ENCODE measurements around the gene POU6F1. TPM values are rescaled to one million over a fixed set of nuclear protein-coding genes. Genes with fewer than 3 reads are reported as not detected.

The POU6F1 gene
- total and polyA plus RNA-seq, 2 experiments from 2014 or later = 3.2 to 6.3 TPM

DNA sequence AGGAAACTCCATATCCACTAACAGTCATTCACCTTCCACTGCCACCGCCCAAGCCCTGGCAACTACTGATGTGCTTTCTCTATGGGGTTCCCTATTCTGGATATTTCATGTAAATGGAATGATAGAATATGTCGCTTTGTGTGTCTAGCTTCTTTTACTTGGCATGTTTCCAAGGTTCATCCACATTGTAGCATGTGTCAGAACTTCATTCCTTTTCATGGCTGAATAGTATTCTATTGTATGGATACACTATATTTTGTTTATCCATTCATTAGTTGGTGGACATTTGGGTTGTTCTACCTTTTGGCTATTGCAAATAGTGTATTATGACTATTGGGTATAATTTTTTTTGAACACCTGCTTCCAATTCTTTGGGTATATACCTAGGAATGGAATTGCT, 8.6 kb downstream of the POU6F1 start:
- no peaks in the 10 kb centered on the region for H4K20me1 ChIP-seq (ENCODE audit: insufficient read depth, poor library complexity, severe bottlenecking)
- no peaks in the 10 kb centered on the region for H3K79me2 ChIP-seq
- H3K4me2 ChIP-seq = no peak overlapping the region
- no peak for DNase-seq (ENCODE audit: low spot score)
- no peaks in the 10 kb centered on the region for H3K4me1 ChIP-seq (ENCODE audit: insufficient read depth)
- TF ChIP-seq EZH2 (IDR thresholded peaks at IDR 0.05; ENCODE audit: borderline replicate concordance) = no peak
- TF ChIP-seq, protein P1, sequence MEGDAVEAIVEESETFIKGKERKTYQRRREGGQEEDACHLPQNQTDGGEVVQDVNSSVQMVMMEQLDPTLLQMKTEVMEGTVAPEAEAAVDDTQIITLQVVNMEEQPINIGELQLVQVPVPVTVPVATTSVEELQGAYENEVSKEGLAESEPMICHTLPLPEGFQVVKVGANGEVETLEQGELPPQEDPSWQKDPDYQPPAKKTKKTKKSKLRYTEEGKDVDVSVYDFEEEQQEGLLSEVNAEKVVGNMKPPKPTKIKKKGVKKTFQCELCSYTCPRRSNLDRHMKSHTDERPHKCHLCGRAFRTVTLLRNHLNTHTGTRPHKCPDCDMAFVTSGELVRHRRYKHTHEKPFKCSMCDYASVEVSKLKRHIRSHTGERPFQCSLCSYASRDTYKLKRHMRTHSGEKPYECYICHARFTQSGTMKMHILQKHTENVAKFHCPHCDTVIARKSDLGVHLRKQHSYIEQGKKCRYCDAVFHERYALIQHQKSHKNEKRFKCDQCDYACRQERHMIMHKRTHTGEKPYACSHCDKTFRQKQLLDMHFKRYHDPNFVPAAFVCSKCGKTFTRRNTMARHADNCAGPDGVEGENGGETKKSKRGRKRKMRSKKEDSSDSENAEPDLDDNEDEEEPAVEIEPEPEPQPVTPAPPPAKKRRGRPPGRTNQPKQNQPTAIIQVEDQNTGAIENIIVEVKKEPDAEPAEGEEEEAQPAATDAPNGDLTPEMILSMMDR (IDR thresholded peaks at IDR 0.05; ENCODE audit: poor library complexity) = no peak
- TF ChIP-seq EZH2phosphoT487 (IDR thresholded peaks at IDR 0.05; ENCODE audit: low read depth, severe bottlenecking, unreplicated experiment) = no peak
- H3K27me3 ChIP-seq = no peaks in the 10 kb centered on the region
- no peak overlapping the region for H3K27ac ChIP-seq
- H3K36me3 ChIP-seq (replicated peaks; ENCODE audit: insufficient read depth, low read depth) = no peaks in the 10 kb centered on the region
- H3K9me2 ChIP-seq (replicated peaks; ENCODE audit: insufficient read depth) = no peaks in the 10 kb centered on the region
- no peak overlapping the region for H2AFZ ChIP-seq
- WGBS (ENCODE audit: low lambda C conversion rate, missing lambda C conversion rate) = 98% methylated on average over 2 of the region's 2 CpGs
- H3K4me3 ChIP-seq = no peak overlapping the region
- H3K9me3 ChIP-seq (ENCODE audit: low read depth) = no peaks in the 10 kb centered on the region

DNA sequence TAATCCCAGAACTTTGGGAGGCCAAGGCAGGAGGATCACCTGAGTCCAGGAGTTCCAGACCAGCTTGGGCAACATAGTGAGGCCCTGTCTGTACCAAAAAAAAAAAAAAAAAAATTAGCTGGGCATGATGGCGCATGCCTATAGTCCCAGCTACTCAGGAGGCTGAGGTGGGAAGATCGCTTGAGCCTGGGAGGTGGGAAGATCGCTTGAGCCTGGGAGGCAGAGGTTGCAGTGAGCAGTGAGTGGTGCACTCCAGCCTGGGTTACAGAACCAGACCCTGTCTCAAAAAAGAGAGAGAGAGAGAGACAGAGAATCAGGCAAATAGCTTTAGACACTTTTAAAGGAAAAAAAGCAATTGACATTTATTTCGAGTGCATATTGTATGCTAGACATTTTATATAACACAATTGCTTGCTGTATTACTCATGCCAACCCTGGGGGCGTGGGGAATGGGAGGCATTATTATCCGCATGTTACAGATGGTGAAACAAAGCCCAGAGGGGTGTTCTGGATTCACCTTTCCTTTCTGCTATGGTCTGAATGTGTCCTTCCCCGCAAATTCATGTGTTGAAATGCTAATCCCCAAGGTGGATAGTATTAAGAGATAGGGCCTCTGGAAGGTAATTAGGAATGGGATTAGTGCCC, 9.7 kb downstream of the POU6F1 start:
- H4K20me1 ChIP-seq (ENCODE audit: insufficient read depth, poor library complexity, severe bottlenecking) = no peaks in the 10 kb centered on the region
- no peaks in the 10 kb centered on the region for H3K36me3 ChIP-seq (replicated peaks; ENCODE audit: insufficient read depth, low read depth)
- DNase-seq (ENCODE audit: low spot score) = no peak
- H3K9me3 ChIP-seq (ENCODE audit: low read depth) = no peaks in the 10 kb centered on the region
- H3K79me2 ChIP-seq = no peaks in the 10 kb centered on the region
- no peak overlapping the region for H3K27ac ChIP-seq
- H3K27me3 ChIP-seq = no peaks in the 10 kb centered on the region
- no peak overlapping the region for H3K4me3 ChIP-seq
- WGBS (ENCODE audit: low lambda C conversion rate, missing lambda C conversion rate) = 95% methylated on average over 7 of the region's 7 CpGs
- no peaks in the 10 kb centered on the region for H3K9me2 ChIP-seq (replicated peaks; ENCODE audit: insufficient read depth)
- no peak overlapping the region for H3K4me2 ChIP-seq
- no peaks in the 10 kb centered on the region for H3K4me1 ChIP-seq (ENCODE audit: insufficient read depth)
- no peak overlapping the region for H2AFZ ChIP-seq
- TF ChIP-seq, protein P1 (IDR thresholded peaks at IDR 0.05; ENCODE audit: poor library complexity) = no peak
- TF ChIP-seq EZH2phosphoT487 (IDR thresholded peaks at IDR 0.05; ENCODE audit: low read depth, severe bottlenecking, unreplicated experiment) = no peak
- no peak for TF ChIP-seq EZH2 (IDR thresholded peaks at IDR 0.05; ENCODE audit: borderline replicate concordance)

DNA sequence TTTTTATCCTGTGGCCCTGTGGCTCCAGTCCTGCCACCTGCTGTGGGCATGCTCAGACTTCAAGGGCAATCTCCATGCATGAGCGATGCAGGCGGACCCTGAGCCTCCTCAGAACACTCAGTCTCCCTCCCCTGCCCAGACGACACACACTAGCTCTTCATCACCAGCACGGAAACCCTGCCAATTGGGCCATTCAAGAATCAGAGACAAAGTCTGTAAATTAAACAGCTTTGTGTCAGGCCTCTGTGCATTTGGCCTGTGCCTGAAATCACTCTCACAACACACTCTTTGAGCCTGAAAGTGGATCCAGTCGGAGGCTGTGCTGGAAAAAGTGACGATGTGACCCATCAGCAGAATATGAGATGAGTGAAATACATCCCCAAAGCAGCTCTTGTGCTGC, 12.5 kb downstream of the POU6F1 start:
- WGBS (ENCODE audit: low lambda C conversion rate, missing lambda C conversion rate) = 94% methylated on average over 6 of the region's 6 CpGs
- no peak for DNase-seq (ENCODE audit: low spot score)
- Histone ChIP-seq H3K9me2 (replicated peaks; ENCODE audit: insufficient read depth) (no peaks in the 10 kb centered on the region), H3K4me2 (no peak overlapping the region), H3K9me3 (ENCODE audit: low read depth) (no peaks in the 10 kb centered on the region), H2AFZ (no peak overlapping the region), H3K79me2 (no peaks in the 10 kb centered on the region), H3K27me3 (no peaks in the 10 kb centered on the region), H4K20me1 (ENCODE audit: insufficient read depth, poor library complexity, severe bottlenecking) (no peaks in the 10 kb centered on the region), H3K27ac (no peak overlapping the region), H3K4me3 (no peak overlapping the region), H3K4me1 (ENCODE audit: insufficient read depth) (no peaks in the 10 kb centered on the region), H3K36me3 (replicated peaks; ENCODE audit: insufficient read depth, low read depth) (no peaks in the 10 kb centered on the region)
- TF ChIP-seq EZH2phosphoT487 (IDR thresholded peaks at IDR 0.05; ENCODE audit: low read depth, severe bottlenecking, unreplicated experiment) (no peak), EZH2 (IDR thresholded peaks at IDR 0.05; ENCODE audit: borderline replicate concordance) (no peak)
- TF ChIP-seq, protein P1 (IDR thresholded peaks at IDR 0.05; ENCODE audit: poor library complexity) = no peak

All from hepatocyte (in vitro differentiated cells).